CD8-positive, alpha-beta memory T cell (primary cell): ENCODE measurements around the gene SPRR2F. TPM values are rescaled to one million over a fixed set of nuclear protein-coding genes. Genes with fewer than 3 reads are reported as not detected.

Experiments
- CTCF ChIA-PET: fragments of 350-600 bp; sonication (Branson Sonifier 250); formaldehyde crosslinking; loops from one replicate; lab custom pipeline; 2021; ENCODE audit warnings: antibody characterized with exemption; lab: Charles Lee
- POLR2A ChIA-PET: fragments of 350-600 bp; sonication (Branson Sonifier 250); formaldehyde crosslinking; loops from one replicate; lab custom pipeline; 2021; ENCODE audit warnings: antibody characterized with exemption; lab: Charles Lee
- DNase-seq, 5 donors: peaks; one replicate each; pipeline versions ENCODE4 v3.0.0 to v3.0.0-alpha.2; 2020 to 2022; ENCODE audit warnings: mixed read lengths in 1 of 5
- H3K27ac ChIP-seq: one replicate; pipeline ENCODE4 v1.7.0; 2013; ENCODE audit warnings: low read depth, mild to moderate bottlenecking, low read length, moderate library complexity
- H3K27me3 ChIP-seq: 2 replicates; pipeline ENCODE4 v1.7.0; 2013; ENCODE audit warnings: low read length, mild to moderate bottlenecking; ENCODE audit not compliant: insufficient read depth, poor library complexity, severe bottlenecking
- H3K36me3 ChIP-seq: 2 replicates; pipeline ENCODE4 v1.7.0; 2013; ENCODE audit warnings: mild to moderate bottlenecking, low read length, moderate library complexity; ENCODE audit not compliant: insufficient read depth
- H3K4me1 ChIP-seq: 2 replicates; pipeline ENCODE4 v1.7.0; 2013; ENCODE audit warnings: mild to moderate bottlenecking, low read length, moderate library complexity; ENCODE audit not compliant: insufficient read depth
- H3K4me3 ChIP-seq: 2 replicates; pipeline ENCODE4 v1.7.0; 2013; ENCODE audit warnings: mild to moderate bottlenecking, low read length
- H3K9me3 ChIP-seq: 2 replicates; pipeline ENCODE4 v1.7.0; 2013; ENCODE audit warnings: mild to moderate bottlenecking, low read length
- H3K27ac Mint-ChIP-seq, 8 donors: one replicate each; pipeline ENCODE4 v1.8.0; 2020 to 2021; ENCODE audit warnings: mixed read lengths in 8 of 8, mild to moderate bottlenecking in 6 of 8, inconsistent platforms in 3 of 8, moderate library complexity in 3 of 8
- H3K27me3 Mint-ChIP-seq, 2 donors: one replicate each; pipeline ENCODE4 v1.8.0; 2020 to 2021; ENCODE audit warnings: mixed read lengths in 2 of 2, mild to moderate bottlenecking in 1 of 2, moderate library complexity in 1 of 2
- H3K36me3 Mint-ChIP-seq, 3 donors: one replicate each; pipeline ENCODE4 v1.8.0; 2020 to 2021; ENCODE audit warnings: mixed read lengths in 3 of 3, inconsistent platforms in 1 of 3, mild to moderate bottlenecking in 1 of 3
- H3K4me1 Mint-ChIP-seq, 3 donors: one replicate each; pipeline ENCODE4 v1.8.0; 2020 to 2021; ENCODE audit warnings: mixed read lengths in 3 of 3, inconsistent platforms in 1 of 3, mild to moderate bottlenecking in 1 of 3
- H3K4me3 Mint-ChIP-seq, 7 donors: one replicate each; pipeline ENCODE4 v1.8.0; 2020 to 2021; ENCODE audit warnings: mixed read lengths in 7 of 7, mild to moderate bottlenecking in 6 of 7, moderate library complexity in 4 of 7, inconsistent platforms in 2 of 7
- H3K9me3 Mint-ChIP-seq, 5 donors: one replicate each; pipeline ENCODE4 v1.8.0; 2020 to 2022; ENCODE audit warnings: mixed read lengths in 5 of 5, mild to moderate bottlenecking in 3 of 5, moderate library complexity in 2 of 5, inconsistent platforms in 1 of 5
- polyA plus RNA-seq: library from polyadenylated mRNA; unstranded; fragments of 300-500 nt; fragmentation: Illumina TruSeq; gene quantifications from one replicate; pipeline ENCODE4 v1.2.3, GENCODE V29; 2021
- total RNA-seq, 2 experiments: library from RNA; stranded (reverse); gene quantifications; one replicate each; pipeline ENCODE4 v1.2.3, GENCODE V29; 2021

Gene SPRR2F
- total and polyA plus RNA-seq, 3 experiments from 2014 or later, result not detected

- Histone ChIP-seq H3K27me3 (no peaks in the 10 kb centered on the region), H3K27ac (no peak within 1 kb of the TSS), H3K36me3 (no peaks in the 10 kb centered on the region), H3K4me3 (no peak within 1 kb of the TSS), H3K4me1 (no peaks in the 10 kb centered on the region), H3K9me3 (no peaks in the 10 kb centered on the region)
- DNase-seq, result no peak
- no peaks in the 10 kb centered on the region for H3K36me3 Mint-ChIP-seq
- H3K4me1 Mint-ChIP-seq, result no peaks in the 10 kb centered on the region
- H3K27ac Mint-ChIP-seq, result peak within 1 kb of the TSS in 1 of 8 donors; percentile 29
- peaks cover 9% of the 10 kb centered on the region in 2 donors for H3K27me3 Mint-ChIP-seq
- no peak within 1 kb of the TSS for H3K4me3 Mint-ChIP-seq
- H3K9me3 Mint-ChIP-seq, result no peaks in the 10 kb centered on the region
- ChIA-PET CTCF (no interaction called here), POLR2A (no interaction called here)
These were observed 41.8 kb downstream of the SPRR2F start, which contains the start of gene SPRR2B for GRCh38 chr1:153071511-153071910. SPRR2B (minus strand) TSS chr1:153071611; CDS start chr1:153070839, 772 bp downstream.

- no peak overlapping the region for H3K4me3 ChIP-seq
- Mint-ChIP-seq H3K9me3 (no peaks in the 10 kb centered on the region), H3K27me3 (peaks cover 14% of the 10 kb centered on the region in 2 donors), H3K4me1 (no peaks in the 10 kb centered on the region), H3K27ac (peak overlapping the region in 1 of 8 donors; percentile 29), H3K4me3 (no peak overlapping the region), H3K36me3 (no peaks in the 10 kb centered on the region)
- CTCF ChIA-PET, result no interaction called here
- H3K36me3 ChIP-seq, result no peaks in the 10 kb centered on the region
- H3K4me1 ChIP-seq, result no peaks in the 10 kb centered on the region
- H3K9me3 ChIP-seq, result no peaks in the 10 kb centered on the region
- H3K27ac ChIP-seq, result no peak overlapping the region
- no peak for DNase-seq
- POLR2A ChIA-PET, result no interaction called here
- no peaks in the 10 kb centered on the region for H3K27me3 ChIP-seq
These were observed 43.1 kb downstream of the SPRR2F start for GRCh38 chr1:153070243-153070642.

Other genes with a start within 250 kb of the SPRR2F start
- gene SMCP, start 235.2 kb downstream of the SPRR2F start, total RNA-seq, result not detected
- not detected for gene SMCP, start 235.2 kb downstream of the SPRR2F start, polyA plus RNA-seq
- not detected for gene IVL, start 205.0 kb downstream of the SPRR2F start, total RNA-seq
- gene IVL, start 205.0 kb downstream of the SPRR2F start, polyA plus RNA-seq, result not detected
- gene SPRR5, start 166.3 kb downstream of the SPRR2F start, total RNA-seq, result not detected
- not detected for gene SPRR5, start 166.3 kb downstream of the SPRR2F start, polyA plus RNA-seq
- not detected for gene SPRR4, start 142.9 kb downstream of the SPRR2F start, total RNA-seq
- gene SPRR4, start 142.9 kb downstream of the SPRR2F start, polyA plus RNA-seq, result not detected
- gene SPRR1A, start 129.4 kb downstream of the SPRR2F start, total RNA-seq, result not detected
- not detected for gene SPRR1A, start 129.4 kb downstream of the SPRR2F start, polyA plus RNA-seq
- not detected for gene SPRR3, start 111.8 kb downstream of the SPRR2F start, total RNA-seq
- gene SPRR3, start 111.8 kb downstream of the SPRR2F start, polyA plus RNA-seq, result not detected
- gene SPRR1B, start 82.3 kb downstream of the SPRR2F start, total RNA-seq, result not detected
- not detected for gene SPRR1B, start 82.3 kb downstream of the SPRR2F start, polyA plus RNA-seq
- not detected for gene SPRR2D, start 72.4 kb downstream of the SPRR2F start, total RNA-seq
- not detected for gene SPRR2D, start 72.4 kb downstream of the SPRR2F start, polyA plus RNA-seq
- not detected for gene SPRR2A, start 56.0 kb downstream of the SPRR2F start, total RNA-seq
- not detected for gene SPRR2A, start 56.0 kb downstream of the SPRR2F start, polyA plus RNA-seq
- not detected for gene SPRR2B, start 41.9 kb downstream of the SPRR2F start, total RNA-seq
- not detected for gene SPRR2B, start 41.9 kb downstream of the SPRR2F start, polyA plus RNA-seq
- not detected for gene SPRR2E, start 19.0 kb downstream of the SPRR2F start, total RNA-seq
- gene SPRR2E, start 19.0 kb downstream of the SPRR2F start, polyA plus RNA-seq, result not detected
- gene SPRR2G, start 37.4 kb upstream of the SPRR2F start, total RNA-seq, result not detected
- not detected for gene SPRR2G, start 37.4 kb upstream of the SPRR2F start, polyA plus RNA-seq
- not detected for gene LELP1, start 89.9 kb upstream of the SPRR2F start, total RNA-seq
- not detected for gene LELP1, start 89.9 kb upstream of the SPRR2F start, polyA plus RNA-seq
- gene PRR9, start 104.1 kb upstream of the SPRR2F start, total RNA-seq, result not detected
- not detected for gene PRR9, start 104.1 kb upstream of the SPRR2F start, polyA plus RNA-seq
- gene LORICRIN, start 146.2 kb upstream of the SPRR2F start, total RNA-seq, result not detected
- gene LORICRIN, start 146.2 kb upstream of the SPRR2F start, polyA plus RNA-seq, result not detected
- not detected for gene PGLYRP3, start 199.4 kb upstream of the SPRR2F start, total RNA-seq
- not detected for gene PGLYRP3, start 199.4 kb upstream of the SPRR2F start, polyA plus RNA-seq
- gene PGLYRP4, start 235.3 kb upstream of the SPRR2F start, total RNA-seq, result not detected
- gene PGLYRP4, start 235.3 kb upstream of the SPRR2F start, polyA plus RNA-seq, result not detected
- gene S100A9, start 244.3 kb upstream of the SPRR2F start, total RNA-seq, result 1 to 10 TPM; 1.6 to 2.3 TPM
- gene S100A9, start 244.3 kb upstream of the SPRR2F start, polyA plus RNA-seq, result 4.7 TPM